ENCODE results near the gene HCST. TPM values are rescaled to one million over a fixed set of nuclear protein-coding genes. Genes with fewer than 3 reads are reported as not detected.

The HCST gene
- total RNA-seq = not detected in 2 replicates

GRCh38 chr19:35901854-35902661 lies at the start of gene HCST:
HCST (plus strand) TSS chr19:35902529; CDS start chr19:35902594, 65 bp downstream.

GRCh38 chr19:35856546-35857149 lies 45.7 kb upstream of the HCST start, which contains the start of gene KIRREL2:
KIRREL2 (plus strand) TSS chr19:35856911; CDS start chr19:35857120, 209 bp downstream.

GRCh38 chr19:35868172-35868822 lies 34.0 kb upstream of the HCST start, which contains the start of gene APLP1:
APLP1 (plus strand) TSS chr19:35868574; CDS start chr19:35868637, 63 bp downstream.

DNA sequence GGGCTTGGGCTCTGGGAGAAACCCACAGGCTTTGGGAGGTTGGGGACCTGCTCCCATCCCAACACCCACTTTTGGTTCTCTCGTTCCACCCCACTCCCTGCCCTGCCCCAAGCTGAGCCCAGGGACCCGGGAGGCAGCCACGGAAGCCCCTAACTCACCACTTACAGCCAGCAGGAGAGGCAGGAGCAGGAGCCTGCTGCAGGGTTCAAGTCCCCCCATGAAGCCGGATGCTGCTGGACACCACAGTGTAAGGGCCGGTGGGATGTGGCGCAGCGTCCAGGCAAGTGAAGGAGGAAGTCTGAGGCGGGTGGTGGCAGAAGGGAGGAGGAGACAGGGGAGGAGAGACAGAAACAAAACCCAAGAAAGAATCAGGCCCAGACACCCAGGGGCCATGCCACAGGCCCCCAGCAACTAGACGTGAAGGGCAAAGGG lies 5.7 kb downstream of the HCST start, which contains the start of gene TYROBP:
TSS of gene TYROBP (minus strand) at position 286 of the 432 bp plus-strand sequence. CDS start at position 219, 67 bp downstream.

DNA sequence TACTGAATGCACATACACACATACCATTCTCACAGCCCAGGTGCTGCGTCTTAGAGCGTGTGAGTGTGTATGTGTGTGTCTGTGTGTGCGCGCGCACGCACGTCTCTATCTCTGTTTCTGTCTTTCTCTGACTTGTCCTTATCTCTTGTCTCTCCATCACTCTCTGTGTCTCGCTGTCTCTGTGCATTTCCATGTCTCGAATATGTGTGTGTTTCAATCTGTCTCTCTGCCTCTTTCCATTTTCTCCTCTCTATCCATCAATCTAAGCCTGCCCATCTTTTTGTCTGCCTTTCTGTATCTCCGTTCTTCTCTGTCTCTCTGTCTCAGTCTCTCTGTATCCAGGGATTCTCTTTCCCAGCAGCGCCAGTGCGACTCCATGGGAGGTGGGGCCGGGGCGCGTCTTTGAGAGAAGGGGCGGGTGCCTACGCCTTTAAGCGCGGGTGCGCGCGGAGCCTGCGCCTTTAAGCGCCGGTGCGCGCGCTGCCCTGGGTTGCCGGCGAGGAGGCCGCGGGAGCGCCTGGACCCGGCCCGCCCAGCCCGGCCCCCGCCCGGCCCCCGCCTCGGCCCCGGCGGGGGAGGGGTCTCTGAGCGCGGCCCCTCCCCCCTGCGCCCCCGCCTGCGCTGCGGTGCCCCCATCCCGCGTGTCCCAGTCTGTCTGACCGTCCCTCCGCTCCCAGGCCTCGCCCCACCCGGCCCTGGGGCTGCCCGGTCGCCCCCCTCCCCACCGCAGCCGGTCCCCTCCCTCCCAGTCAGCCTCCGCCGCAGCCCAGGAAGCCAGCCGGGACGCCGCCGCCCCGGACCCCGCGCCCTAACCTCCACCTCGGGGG lies 33.8 kb downstream of the HCST start, which contains the start of gene LRFN3:
TSS of gene LRFN3 (plus strand) at position 464 of the 827 bp plus-strand sequence. CDS start 3,052 bp downstream, outside the sequence.

Other genes with a start within 250 kb of the HCST start
- 0.24 TPM in 1 of 2 replicates, not detected in the other for gene UPK1A, start 236.0 kb upstream of the HCST start, total RNA-seq
- not detected in 2 replicates for gene ZBTB32, start 198.0 kb upstream of the HCST start, total RNA-seq
- 12.6 and 13.1 TPM in 2 replicates for gene KMT2B, start 184.5 kb upstream of the HCST start, total RNA-seq
- gene IGFLR1, start 160.1 kb upstream of the HCST start, total RNA-seq = 0.37 and 9.8 TPM in 2 replicates
- gene U2AF1L4, start 157.1 kb upstream of the HCST start, total RNA-seq = 2.0 and 4.4 TPM in 2 replicates
- gene PSENEN, start 156.9 kb upstream of the HCST start, total RNA-seq = 33.8 and 46.2 TPM in 2 replicates
- 8.1 and 9.4 TPM in 2 replicates for gene LIN37, start 154.0 kb upstream of the HCST start, total RNA-seq
- 140 and 169 TPM in 2 replicates for gene HSPB6, start 145.5 kb upstream of the HCST start, total RNA-seq
- gene PROSER3, start 144.4 kb upstream of the HCST start, total RNA-seq = 6.1 and 6.7 TPM in 2 replicates
- 0.44 and 2.0 TPM in 2 replicates for gene ARHGAP33, start 127.0 kb upstream of the HCST start, total RNA-seq
- not detected in 2 replicates for gene PRODH2, start 89.7 kb upstream of the HCST start, total RNA-seq
- not detected in 2 replicates for gene NPHS1, start 50.0 kb upstream of the HCST start, total RNA-seq
- 0.19 TPM in 1 of 2 replicates, not detected in the other for gene KIRREL2, start 45.6 kb upstream of the HCST start, total RNA-seq
- gene APLP1, start 34.0 kb upstream of the HCST start, total RNA-seq = 4.4 and 5.5 TPM in 2 replicates
- 3.6 and 4.7 TPM in 2 replicates for gene NFKBID, start 2.0 kb upstream of the HCST start, total RNA-seq
- not detected in 2 replicates for gene TYROBP, start 5.8 kb downstream of the HCST start, total RNA-seq
- 15.5 and 20.4 TPM in 2 replicates for gene LRFN3, start 33.8 kb downstream of the HCST start, total RNA-seq
- gene SDHAF1, start 92.7 kb downstream of the HCST start, total RNA-seq = 31.5 and 37.5 TPM in 2 replicates
- gene SYNE4, start 106.3 kb downstream of the HCST start, total RNA-seq = 0.87 TPM in 1 of 2 replicates, not detected in the other
- 17.2 and 20.0 TPM in 2 replicates for gene ALKBH6, start 111.7 kb downstream of the HCST start, total RNA-seq
- 27.1 and 34.3 TPM in 2 replicates for gene CLIP3, start 130.3 kb downstream of the HCST start, total RNA-seq
- 8.9 and 18.3 TPM in 2 replicates for gene THAP8, start 151.8 kb downstream of the HCST start, total RNA-seq
- 0.24 and 0.69 TPM in 2 replicates for gene WDR62, start 152.4 kb downstream of the HCST start, total RNA-seq
- not detected in 2 replicates for gene OVOL3, start 208.6 kb downstream of the HCST start, total RNA-seq
- 24.8 and 28.1 TPM in 2 replicates for gene POLR2I, start 212.3 kb downstream of the HCST start, total RNA-seq
- gene TBCB, start 212.9 kb downstream of the HCST start, total RNA-seq = 123 and 134 TPM in 2 replicates
- 190 and 256 TPM in 2 replicates for gene CAPNS1, start 237.5 kb downstream of the HCST start, total RNA-seq
- 10.0 and 10.2 TPM in 2 replicates for gene COX7A1, start 249.9 kb downstream of the HCST start, total RNA-seq